GM10847 (cell line): ENCODE measurements around the gene RNASE4.

ENCODE experiments used
- POLR2A ChIP-seq: IDR thresholded peaks from 2 replicates; pipeline ENCODE4 v1.6.1; 2011; ENCODE audit not compliant: insufficient read length; ENCODE audit errors: extremely low read depth

The RNASE4 gene

DNA sequence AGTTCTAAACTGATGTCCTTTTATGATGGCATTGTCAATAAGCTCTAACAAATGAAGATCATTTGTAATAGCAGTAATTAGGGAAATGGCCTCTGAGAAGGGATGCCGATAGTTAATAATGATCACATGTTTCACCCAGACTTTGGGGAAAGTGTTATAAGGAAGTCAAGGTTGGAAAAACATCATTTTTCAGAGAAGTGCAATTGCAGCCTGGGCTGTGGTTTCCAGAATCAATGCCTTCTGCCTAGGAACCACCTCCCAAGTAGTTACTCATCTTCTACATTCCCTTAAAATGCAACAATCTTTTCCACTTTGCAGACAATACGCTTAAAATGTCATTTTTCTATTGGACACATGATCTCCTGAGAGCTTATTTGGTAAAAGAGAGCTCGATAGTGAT lies 62.2 kb downstream of the RNASE4 start:
- TF ChIP-seq POLR2A: no peak

DNA sequence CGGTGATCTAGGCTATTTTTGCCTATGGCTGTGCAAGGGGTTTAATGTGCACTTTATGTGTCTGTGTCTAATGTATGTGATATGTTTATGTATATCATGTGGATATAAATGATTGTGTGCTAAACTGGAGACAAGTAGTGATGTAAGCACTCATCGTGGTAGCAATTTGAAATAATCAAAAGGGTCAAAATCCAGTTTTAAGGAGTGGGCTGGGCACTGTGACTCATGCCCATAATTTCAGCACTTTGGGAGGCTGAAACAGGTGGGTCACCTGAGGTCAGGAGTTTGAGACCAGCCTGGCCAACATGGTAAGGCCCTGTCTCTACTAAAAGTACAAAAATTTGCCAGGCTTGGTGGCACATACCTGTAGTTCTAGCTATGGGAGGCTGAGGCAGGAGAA lies 64.1 kb downstream of the RNASE4 start:
- TF ChIP-seq POLR2A: no peak

DNA sequence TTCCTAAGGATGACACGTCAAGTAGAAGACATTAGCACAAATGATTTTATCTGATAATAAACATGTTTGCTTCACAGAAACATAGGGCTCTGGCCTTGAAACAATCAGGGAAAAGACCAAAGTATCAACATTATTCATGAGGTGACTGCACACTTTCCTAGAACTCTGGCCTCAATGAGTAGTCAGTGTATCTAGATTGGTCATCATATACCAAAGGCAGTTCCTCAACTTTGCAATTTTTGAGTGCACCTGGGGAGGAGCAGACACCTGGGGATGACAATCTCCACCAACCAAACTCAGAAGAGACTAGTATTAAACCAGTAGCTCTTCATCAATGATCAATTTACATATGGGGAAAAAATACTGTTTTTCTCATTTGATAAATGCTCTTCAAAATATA lies 65.8 kb downstream of the RNASE4 start:
- TF ChIP-seq POLR2A: no peak
